Adrenal gland (tissue), 5 donors: ENCODE results near the gene RBM4B.

ENCODE experiments used
- CTCF ChIP-seq, 6 experiments: fragments of 450-650 bp in 4 of 6; fragments of 200-600 bp in 2 of 6; sonication (generic) in 1 of 6; IDR thresholded peaks; 1 replicate in 5 of 6; 2 replicates in 1 of 6; pipeline versions ENCODE4 v1.5.1 to v1.8.0; 2016 to 2021; ENCODE audit warnings: antibody characterized with exemption in 6 of 6, mild to moderate bottlenecking in 2 of 6, moderate library complexity in 1 of 6
- POLR2A ChIP-seq, 2 donors: fragments of 450-650 bp; IDR thresholded peaks; one replicate each; pipeline ENCODE4 v1.6.1; 2017; ENCODE audit warnings: antibody characterized with exemption in 2 of 2, mild to moderate bottlenecking in 2 of 2, moderate library complexity in 1 of 2
- donor health status: DM: no; HTN: no; CAD: no.

- TF ChIP-seq CTCF (IDR thresholded peaks at IDR 0.05) (no peak), POLR2A (IDR thresholded peaks at IDR 0.05) (no peak)
Observed at GRCh38 chr11:66700337-66700736, 22.6 kb upstream of the RBM4B start.
